ENCODE data around the gene MPP2.
"Not testable (repeated sequence)": the region's sequence is repeated elsewhere in the genome, so short reads cannot be mapped to it uniquely, and the experiment has no call there.

The MPP2 gene

DNA sequence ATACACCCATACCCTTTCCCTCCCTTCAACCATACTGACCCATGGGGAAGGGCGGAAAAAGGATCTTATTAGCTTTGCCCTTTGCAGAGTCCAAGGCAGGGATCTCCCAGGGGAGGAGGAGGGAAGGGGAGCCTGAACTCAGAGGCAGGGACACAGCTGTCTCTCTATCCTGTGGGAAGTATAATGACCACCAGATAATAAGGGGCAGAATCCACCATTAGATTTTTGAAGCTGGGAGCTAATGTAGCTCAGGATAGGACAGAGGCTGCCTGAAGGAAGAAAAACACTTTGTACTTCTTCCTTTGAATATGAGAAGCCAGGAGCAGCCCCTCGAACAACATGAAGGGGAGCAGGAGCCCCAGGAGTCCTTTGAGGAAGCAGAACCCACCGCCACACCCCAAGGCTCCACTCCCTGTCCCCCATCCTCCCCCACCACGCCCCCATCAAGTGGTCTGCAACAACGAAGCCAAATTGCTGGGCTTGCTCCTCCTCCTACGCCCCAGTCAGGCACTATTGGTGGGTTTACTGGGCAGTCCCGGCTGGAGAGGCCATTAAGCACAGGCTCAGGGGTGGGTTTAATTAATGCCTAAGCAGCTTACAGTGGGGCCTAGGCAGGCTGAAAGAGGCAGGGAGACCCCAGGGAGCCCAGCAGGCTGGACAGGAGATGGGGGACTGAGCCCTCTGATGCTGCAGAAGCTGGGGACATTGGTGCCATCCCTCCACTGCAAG lies 5.3 kb downstream of the MPP2 start:
- no peak overlapping the region for H3K9ac ChIP-seq (ENCODE audit: low read length in 2 of 2)
- no peak overlapping the region for H3K27ac ChIP-seq (ENCODE audit: low read length)
- no peaks in the 10 kb centered on the region for H3K9me3 ChIP-seq (ENCODE audit: control insufficient read depth in 2 of 2, low read length in 2 of 2)
- H3K4me1 ChIP-seq (ENCODE audit: control insufficient read depth, insufficient read depth, low read length) = peaks cover 30% of the 10 kb centered on the region
- H3K27me3 ChIP-seq (ENCODE audit: control insufficient read depth in 1 of 2, insufficient read depth in 2 of 2, low read length in 2 of 2) = no peaks in the 10 kb centered on the region
- peaks cover 7 to 10% of the 10 kb centered on the region in 2 donors for H3K36me3 ChIP-seq (ENCODE audit: control insufficient read depth in 2 of 2, insufficient read depth in 2 of 2, low read length in 2 of 2)
- H3K4me3 ChIP-seq (ENCODE audit: low read length in 2 of 2) = no peak overlapping the region

DNA sequence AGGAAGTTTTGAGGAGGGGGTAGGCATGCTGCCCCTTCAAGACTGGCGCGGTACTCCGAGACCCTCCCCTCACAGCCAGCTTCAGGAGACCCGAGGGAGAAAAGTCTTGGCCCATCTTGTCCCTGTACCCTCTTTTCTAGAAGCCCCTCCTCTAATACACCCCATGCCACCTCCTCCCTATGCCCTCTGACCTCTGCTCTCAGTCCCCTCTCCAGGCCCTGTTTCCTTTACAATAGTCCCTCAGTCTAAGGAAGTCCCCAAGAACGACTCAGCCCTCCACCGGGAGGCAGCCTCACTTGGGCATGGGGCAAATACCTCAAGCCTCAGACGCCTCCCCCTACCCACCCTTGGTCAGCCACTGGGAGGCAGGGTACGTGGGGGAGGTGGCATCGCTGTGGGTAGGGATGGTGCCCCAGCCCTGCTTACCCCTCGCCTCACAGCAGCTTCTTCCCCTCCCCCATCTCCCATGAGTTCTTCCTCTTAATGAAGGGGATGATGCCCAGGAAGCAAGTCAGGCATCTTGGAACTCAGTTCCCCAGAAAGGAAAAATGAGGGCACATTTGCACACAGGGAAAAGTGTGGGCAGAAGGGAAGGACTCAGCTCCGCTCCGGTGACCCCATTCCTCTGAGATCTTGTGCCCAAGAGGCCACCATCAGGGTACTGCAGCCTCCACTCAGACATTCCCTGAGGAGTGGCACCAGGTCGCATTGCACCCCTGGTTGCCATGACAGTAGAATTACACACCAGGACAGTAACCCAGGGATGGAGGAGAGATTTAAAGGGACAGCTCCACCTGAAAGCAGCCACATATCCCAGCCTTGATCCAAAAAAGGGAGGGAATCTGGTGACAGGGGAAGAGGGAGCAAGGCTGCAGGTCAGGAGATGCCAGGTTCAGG lies 6.2 kb downstream of the MPP2 start:
- peaks cover 11 to 12% of the 10 kb centered on the region in 2 donors for H3K36me3 ChIP-seq (ENCODE audit: control insufficient read depth in 2 of 2, insufficient read depth in 2 of 2, low read length in 2 of 2)
- no peak overlapping the region for H3K9ac ChIP-seq (ENCODE audit: low read length in 2 of 2)
- peaks cover 26% of the 10 kb centered on the region for H3K4me1 ChIP-seq (ENCODE audit: control insufficient read depth, insufficient read depth, low read length)
- no peaks in the 10 kb centered on the region for H3K27me3 ChIP-seq (ENCODE audit: control insufficient read depth in 1 of 2, insufficient read depth in 2 of 2, low read length in 2 of 2)
- no peaks in the 10 kb centered on the region for H3K9me3 ChIP-seq (ENCODE audit: control insufficient read depth in 2 of 2, low read length in 2 of 2)
- peak overlapping the region; percentile 73 to 74 for H3K4me3 ChIP-seq (ENCODE audit: low read length in 2 of 2)
- no peak overlapping the region for H3K27ac ChIP-seq (ENCODE audit: low read length)

- Histone ChIP-seq H3K4me3 (ENCODE audit: low read length in 2 of 2) (peak overlapping the region; percentile 73 to 74), H3K36me3 (ENCODE audit: control insufficient read depth in 2 of 2, insufficient read depth in 2 of 2, low read length in 2 of 2) (peaks cover 13 to 14% of the 10 kb centered on the region in 2 donors), H3K9me3 (ENCODE audit: control insufficient read depth in 2 of 2, low read length in 2 of 2) (no peaks in the 10 kb centered on the region)
Measured at GRCh38 chr17:43900183-43900857, 7.0 kb downstream of the MPP2 start.

GRCh38 chr17:43898446-43898845 lies 8.9 kb downstream of the MPP2 start:
- no peak overlapping the region for H3K27ac ChIP-seq (ENCODE audit: low read length)

More at GRCh38 chr17:43900183-43900857, 7.0 kb downstream of the MPP2 start:
- Histone ChIP-seq H3K27ac (ENCODE audit: low read length) (no peak overlapping the region), H3K4me1 (ENCODE audit: control insufficient read depth, insufficient read depth, low read length) (peaks cover 18% of the 10 kb centered on the region), H3K27me3 (ENCODE audit: control insufficient read depth in 1 of 2, insufficient read depth in 2 of 2, low read length in 2 of 2) (no peaks in the 10 kb centered on the region), H3K9ac (ENCODE audit: low read length in 2 of 2) (no peak overlapping the region)

DNA sequence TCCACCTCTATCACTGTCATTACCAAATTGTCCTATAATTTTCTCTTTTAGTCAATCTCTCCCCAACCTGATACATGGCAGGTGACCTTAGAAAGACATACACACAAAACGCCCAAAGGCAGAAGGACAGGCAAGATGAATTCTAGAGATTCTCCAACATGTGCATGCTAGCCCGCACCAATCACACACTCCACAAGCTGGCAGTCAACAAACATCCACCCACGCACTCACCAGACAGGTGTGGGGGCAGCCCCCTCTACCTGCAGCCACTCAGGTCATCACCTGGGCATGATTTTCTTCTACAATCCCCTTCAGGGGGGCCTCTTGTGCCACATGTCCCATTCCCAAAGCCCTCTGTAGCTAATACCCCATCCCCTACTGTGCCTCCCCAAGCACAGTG lies 9.5 kb downstream of the MPP2 start:
- no peaks in the 10 kb centered on the region for H3K9me3 ChIP-seq (ENCODE audit: control insufficient read depth in 2 of 2, low read length in 2 of 2)
- no peak overlapping the region for H3K9ac ChIP-seq (ENCODE audit: low read length in 2 of 2)
- H3K27ac ChIP-seq (ENCODE audit: low read length) = no peak overlapping the region
- no peaks in the 10 kb centered on the region for H3K27me3 ChIP-seq (ENCODE audit: control insufficient read depth in 1 of 2, insufficient read depth in 2 of 2, low read length in 2 of 2)
- H3K4me3 ChIP-seq (ENCODE audit: low read length in 2 of 2) = no peak overlapping the region
- peaks cover 6 to 11% of the 10 kb centered on the region in 2 donors for H3K36me3 ChIP-seq (ENCODE audit: control insufficient read depth in 2 of 2, insufficient read depth in 2 of 2, low read length in 2 of 2)
- peaks cover 17% of the 10 kb centered on the region for H3K4me1 ChIP-seq (ENCODE audit: control insufficient read depth, insufficient read depth, low read length)

More at GRCh38 chr17:43898446-43898845, 8.9 kb downstream of the MPP2 start:
- Histone ChIP-seq H3K9me3 (ENCODE audit: control insufficient read depth in 2 of 2, low read length in 2 of 2) (no peaks in the 10 kb centered on the region), H3K36me3 (ENCODE audit: control insufficient read depth in 2 of 2, insufficient read depth in 2 of 2, low read length in 2 of 2) (peaks cover 6 to 10% of the 10 kb centered on the region in 2 donors), H3K4me3 (ENCODE audit: low read length in 2 of 2) (no peak overlapping the region), H3K4me1 (ENCODE audit: control insufficient read depth, insufficient read depth, low read length) (peaks cover 17% of the 10 kb centered on the region), H3K9ac (ENCODE audit: low read length in 2 of 2) (no peak overlapping the region), H3K27me3 (ENCODE audit: control insufficient read depth in 1 of 2, insufficient read depth in 2 of 2, low read length in 2 of 2) (no peaks in the 10 kb centered on the region)

DNA sequence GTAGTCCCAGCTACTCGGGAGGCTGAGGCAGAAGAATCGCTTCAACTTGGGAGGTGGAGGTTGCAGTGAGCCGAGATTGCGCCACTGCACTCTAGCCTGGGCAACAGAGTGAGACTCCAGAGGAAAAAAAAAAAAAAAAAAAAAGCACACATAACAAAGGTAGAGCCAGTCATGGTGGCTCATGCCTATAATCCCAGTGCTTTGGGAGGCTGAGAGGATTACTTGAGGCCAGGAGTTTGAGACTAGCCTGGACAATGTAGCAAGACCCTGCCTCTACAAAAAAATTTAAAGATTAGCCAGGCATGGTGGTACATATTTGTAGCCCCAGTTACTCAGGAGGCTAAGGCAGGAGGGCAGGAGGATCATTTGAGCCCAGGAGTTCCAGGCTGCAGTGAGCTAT lies 12.8 kb downstream of the MPP2 start:
- H3K4me1 ChIP-seq (ENCODE audit: control insufficient read depth, insufficient read depth, low read length); H3K9me3 ChIP-seq (ENCODE audit: control insufficient read depth in 2 of 2, low read length in 2 of 2); H3K9ac ChIP-seq (ENCODE audit: low read length in 2 of 2); H3K27ac ChIP-seq (ENCODE audit: low read length); H3K4me3 ChIP-seq (ENCODE audit: low read length in 2 of 2); H3K27me3 ChIP-seq (ENCODE audit: control insufficient read depth in 1 of 2, insufficient read depth in 2 of 2, low read length in 2 of 2): not testable (repeated sequence)
- peaks cover 6 to 16% of the 10 kb centered on the region in 2 donors for H3K36me3 ChIP-seq (ENCODE audit: control insufficient read depth in 2 of 2, insufficient read depth in 2 of 2, low read length in 2 of 2)

GRCh38 chr17:43892647-43892952 lies 14.7 kb downstream of the MPP2 start:
- H3K4me1 ChIP-seq (ENCODE audit: control insufficient read depth, insufficient read depth, low read length) = no peaks in the 10 kb centered on the region
- no peak overlapping the region for H3K9ac ChIP-seq (ENCODE audit: low read length in 2 of 2)
- no peaks in the 10 kb centered on the region for H3K9me3 ChIP-seq (ENCODE audit: control insufficient read depth in 2 of 2, low read length in 2 of 2)
- H3K27me3 ChIP-seq (ENCODE audit: control insufficient read depth in 1 of 2, insufficient read depth in 2 of 2, low read length in 2 of 2) = no peaks in the 10 kb centered on the region
- peaks cover 12 to 13% of the 10 kb centered on the region in 2 donors for H3K36me3 ChIP-seq (ENCODE audit: control insufficient read depth in 2 of 2, insufficient read depth in 2 of 2, low read length in 2 of 2)
- H3K4me3 ChIP-seq (ENCODE audit: low read length in 2 of 2) = no peak overlapping the region
- H3K27ac ChIP-seq (ENCODE audit: low read length) = no peak overlapping the region

DNA sequence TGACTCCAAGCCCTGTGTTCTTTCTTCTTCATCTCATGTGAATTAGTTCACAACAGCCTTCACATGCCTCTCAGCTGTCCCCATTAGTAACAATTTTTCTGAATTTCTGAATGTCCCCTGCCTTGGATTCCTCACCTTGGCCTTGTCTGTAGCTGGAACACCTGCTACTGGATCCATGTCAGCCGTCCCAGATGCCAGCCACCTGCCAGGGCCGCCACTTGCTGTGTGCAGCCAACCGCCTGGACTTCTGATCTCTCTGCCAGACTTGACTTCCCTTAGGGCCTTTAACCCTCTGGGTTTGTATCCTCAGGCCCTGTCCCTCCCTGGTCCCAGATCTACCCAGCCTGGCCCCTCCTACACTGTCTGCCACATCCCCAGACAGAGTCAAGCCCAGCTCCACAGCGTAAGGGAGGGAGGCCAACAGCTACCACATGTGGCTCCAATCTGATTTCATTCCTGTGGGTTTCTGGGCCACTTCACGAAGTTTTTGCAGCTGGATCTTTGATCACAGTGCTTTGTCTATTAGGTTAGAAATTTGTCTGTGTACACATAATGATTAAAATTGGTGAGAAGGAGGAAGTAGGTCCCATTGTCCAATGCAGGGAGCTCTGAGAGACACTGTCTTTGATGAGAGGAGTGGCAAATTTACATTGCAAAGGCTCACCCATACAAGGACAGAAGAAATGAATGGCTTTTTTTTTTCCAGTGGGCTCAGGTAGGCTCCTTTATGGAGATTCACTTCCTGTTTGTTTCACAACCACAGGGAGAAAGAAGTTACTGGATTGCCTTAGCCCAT lies 15.3 kb downstream of the MPP2 start:
- Histone ChIP-seq H3K27ac (ENCODE audit: low read length) (no peak overlapping the region), H3K27me3 (ENCODE audit: control insufficient read depth in 1 of 2, insufficient read depth in 2 of 2, low read length in 2 of 2) (no peaks in the 10 kb centered on the region), H3K9ac (ENCODE audit: low read length in 2 of 2) (no peak overlapping the region), H3K4me1 (ENCODE audit: control insufficient read depth, insufficient read depth, low read length) (no peaks in the 10 kb centered on the region), H3K9me3 (ENCODE audit: control insufficient read depth in 2 of 2, low read length in 2 of 2) (no peaks in the 10 kb centered on the region), H3K36me3 (ENCODE audit: control insufficient read depth in 2 of 2, insufficient read depth in 2 of 2, low read length in 2 of 2) (peaks cover 12% of the 10 kb centered on the region in 2 donors), H3K4me3 (ENCODE audit: low read length in 2 of 2) (no peak overlapping the region)

GRCh38 chr17:43890240-43890639 lies 17.1 kb downstream of the MPP2 start:
- Histone ChIP-seq H3K36me3 (ENCODE audit: control insufficient read depth in 2 of 2, insufficient read depth in 2 of 2, low read length in 2 of 2) (peaks cover 7 to 8% of the 10 kb centered on the region in 2 donors), H3K9ac (ENCODE audit: low read length in 2 of 2) (no peak overlapping the region), H3K4me1 (ENCODE audit: control insufficient read depth, insufficient read depth, low read length) (no peaks in the 10 kb centered on the region), H3K27me3 (ENCODE audit: control insufficient read depth in 1 of 2, insufficient read depth in 2 of 2, low read length in 2 of 2) (no peaks in the 10 kb centered on the region), H3K27ac (ENCODE audit: low read length) (no peak overlapping the region), H3K4me3 (ENCODE audit: low read length in 2 of 2) (no peak overlapping the region), H3K9me3 (ENCODE audit: control insufficient read depth in 2 of 2, low read length in 2 of 2) (no peaks in the 10 kb centered on the region)

GRCh38 chr17:43888548-43888947 lies 18.8 kb downstream of the MPP2 start:
- no peak overlapping the region for H3K27ac ChIP-seq (ENCODE audit: low read length)

More at GRCh38 chr17:43888548-43888947, 18.8 kb downstream of the MPP2 start:
- no peaks in the 10 kb centered on the region for H3K27me3 ChIP-seq (ENCODE audit: control insufficient read depth in 1 of 2, insufficient read depth in 2 of 2, low read length in 2 of 2)
- peaks cover 7% of the 10 kb centered on the region in 2 donors for H3K36me3 ChIP-seq (ENCODE audit: control insufficient read depth in 2 of 2, insufficient read depth in 2 of 2, low read length in 2 of 2)
- no peaks in the 10 kb centered on the region for H3K9me3 ChIP-seq (ENCODE audit: control insufficient read depth in 2 of 2, low read length in 2 of 2)
- no peak overlapping the region for H3K9ac ChIP-seq (ENCODE audit: low read length in 2 of 2)
- H3K4me3 ChIP-seq (ENCODE audit: low read length in 2 of 2) = no peak overlapping the region
- no peaks in the 10 kb centered on the region for H3K4me1 ChIP-seq (ENCODE audit: control insufficient read depth, insufficient read depth, low read length)
